H1 (cell line): Measurements from ENCODE around the gene CRTAP. TPM values are rescaled to one million over a fixed set of nuclear protein-coding genes. Genes with fewer than 3 reads are reported as not detected.

Experiments used
- ASH2L ChIP-seq: fragments of 200-600, 300-600 bp; sonication (generic); IDR thresholded peaks from one replicate; pipeline ENCODE4 v1.7.1; 2017; ENCODE audit warnings: low read length
- KDM4A ChIP-seq: IDR thresholded peaks from one replicate; pipeline ENCODE4 v1.7.1; 2012; ENCODE audit warnings: low read depth, mild to moderate bottlenecking, moderate library complexity, low read length, inconsistent platforms; ENCODE audit not compliant: severe bottlenecking
- NANOG ChIP-seq: IDR thresholded peaks from 2 replicates; pipeline ENCODE4 v1.6.1; 2011; ENCODE audit warnings: low read length, low read depth, mild to moderate bottlenecking, inconsistent platforms; ENCODE audit not compliant: insufficient read depth, poor library complexity, severe bottlenecking
- SP1 ChIP-seq: IDR thresholded peaks from 2 replicates; pipeline ENCODE4 v1.6.1; 2011; ENCODE audit warnings: low read depth, low read length
- polyA plus RNA-seq, 7 experiments: library from polyadenylated mRNA; depleted of rRNA in 3 of 7; stranded (reverse) in 5 of 7; unstranded in 2 of 7; fragments of >200 nt in 5 of 7; fragments of 200-250 nt in 2 of 7; gene quantifications; 1 replicate in 5 of 7; 2 replicates in 1 of 7; 4 replicates in 1 of 7; pipeline versions ENCODE4 v1.2.1 to v1.2.3, GENCODE V29; 2011 to 2013; ENCODE audit warnings: missing spikeins in 2 of 7, mixed read lengths in 2 of 7
- total RNA-seq: library from RNA; stranded (reverse); fragmentation: NEBNext Ultra II Directional; extraction: Animal tissue kit (Norgen Biotek cat#: 25700); gene quantifications from 2 replicates; pipeline ENCODE4 v1.2.1, GENCODE V29; 2021
- TF ChIP-seq, protein P1 (sequence below): IDR thresholded peaks from 2 replicates; pipeline ENCODE4 v1.6.1; 2012; ENCODE audit warnings: inconsistent platforms

Gene CRTAP
- total and polyA plus RNA-seq, 2 of the 8 experiments (the other 6 are each of a cell fraction or from before 2014, with no cell fraction given): 159 to 188 TPM

GRCh38 chr3:33153782-33154181 lies 40.0 kb downstream of the CRTAP start (continued):
- TF ChIP-seq KDM4A (no peak), NANOG (no peak), ASH2L (no peak), SP1 (no peak)
- TF ChIP-seq, protein P1, sequence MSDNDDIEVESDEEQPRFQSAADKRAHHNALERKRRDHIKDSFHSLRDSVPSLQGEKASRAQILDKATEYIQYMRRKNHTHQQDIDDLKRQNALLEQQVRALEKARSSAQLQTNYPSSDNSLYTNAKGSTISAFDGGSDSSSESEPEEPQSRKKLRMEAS: no peak
